CD4-positive, alpha-beta T cell treated with Interleukin-6 for 4 hours (primary cell): ENCODE results near the gene SEMA5B.

Experiments
- DNase-seq: peaks from one replicate; pipeline ENCODE4 v3.0.0-alpha.2; 2020; ENCODE audit warnings: mixed read lengths

The SEMA5B gene

DNA sequence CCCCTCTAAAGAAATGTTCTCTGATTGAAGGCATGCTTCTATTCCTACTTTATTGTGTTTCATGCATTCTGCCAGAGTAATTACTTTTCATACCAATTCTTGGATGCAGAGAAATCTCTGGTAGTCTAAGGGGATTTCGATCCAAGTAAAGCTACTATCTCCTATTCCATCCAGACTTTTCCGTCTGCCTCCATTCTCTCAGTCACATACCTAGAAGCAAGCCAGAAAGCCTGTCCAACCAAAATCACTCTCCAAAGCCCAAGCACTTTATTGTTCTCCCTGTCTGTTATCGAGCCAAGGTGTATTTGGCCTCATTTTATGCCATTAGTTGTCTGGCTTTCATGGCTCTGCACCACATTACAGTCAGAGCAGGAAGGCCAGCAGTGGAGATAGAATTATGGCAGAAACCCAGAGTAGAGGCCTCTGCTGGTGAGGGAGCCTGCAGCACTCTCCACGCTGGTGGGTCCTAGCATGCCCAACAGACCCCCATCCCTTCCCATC is 136.8 kb downstream of the SEMA5B start:
- no peak for DNase-seq

DNA sequence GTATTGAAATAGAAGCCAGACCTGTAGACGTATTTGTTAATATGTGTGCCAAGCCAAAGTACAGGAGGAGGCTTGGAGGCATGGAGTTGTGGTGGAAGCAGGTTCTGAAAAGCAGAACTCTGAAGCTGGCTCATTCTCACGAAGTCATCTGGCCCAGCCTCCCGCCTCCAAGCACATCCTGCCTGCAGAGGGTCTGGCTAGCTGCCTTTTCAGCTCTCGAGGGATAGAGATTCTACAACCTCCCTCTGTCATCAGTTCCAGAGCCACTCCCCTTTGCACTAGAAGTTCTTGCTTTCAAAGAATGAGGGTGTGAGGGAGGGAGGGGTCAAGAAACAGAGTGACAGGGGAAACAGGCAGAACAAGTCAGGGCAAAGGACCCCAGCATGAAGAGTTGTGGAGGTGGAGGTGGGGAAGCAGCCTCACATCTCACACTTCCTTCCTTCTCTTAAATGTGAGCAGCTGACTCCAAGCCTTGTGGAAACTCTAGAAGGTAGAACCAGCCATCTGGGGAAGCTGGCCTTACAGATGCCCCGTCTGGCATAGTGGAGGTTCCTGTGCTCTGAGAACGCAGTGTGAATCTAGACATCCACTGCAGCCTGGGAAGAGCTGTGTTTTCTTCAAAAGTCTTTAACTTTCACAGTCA is 137.4 kb downstream of the SEMA5B start:
- no peak for DNase-seq

DNA sequence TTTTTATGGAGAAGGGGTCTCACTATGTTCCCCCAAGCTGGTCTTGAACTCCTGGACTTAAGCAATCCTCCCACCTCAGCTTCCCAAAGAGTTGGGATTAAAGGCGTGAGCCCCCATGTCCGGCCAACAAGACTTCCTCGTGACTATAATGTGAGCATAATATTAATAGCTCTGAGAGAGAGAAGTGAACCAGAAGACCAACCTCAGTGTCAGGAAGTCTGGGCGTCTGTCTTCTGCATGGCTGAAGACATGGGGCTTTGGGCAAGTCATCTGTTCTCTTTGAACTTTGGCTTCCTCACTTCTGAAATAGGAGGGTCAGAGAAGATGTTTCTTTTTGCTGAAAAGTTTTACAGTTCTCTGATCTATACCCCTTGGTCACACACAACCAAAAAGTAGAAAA is 140.6 kb downstream of the SEMA5B start:
- DNase-seq = no peak

DNA sequence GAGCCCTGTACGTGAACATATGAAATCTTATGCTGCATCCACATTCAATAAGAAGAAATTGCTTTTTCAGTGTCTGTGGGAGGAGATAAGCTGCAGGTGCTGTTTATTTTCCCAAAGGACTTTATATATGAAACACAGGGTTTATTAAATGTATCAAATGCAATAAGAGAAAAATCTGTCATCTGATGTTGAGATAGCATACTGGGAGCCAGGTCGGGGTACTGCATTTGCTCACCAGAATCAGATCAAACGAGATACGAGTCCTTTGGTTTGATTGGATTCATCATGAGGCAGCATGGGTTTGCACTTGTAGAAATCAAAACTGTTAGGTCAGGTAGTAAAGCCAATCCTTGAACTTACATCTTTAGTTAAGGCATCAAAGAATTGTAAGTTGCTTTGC is 141.3 kb downstream of the SEMA5B start:
- no peak for DNase-seq

DNA sequence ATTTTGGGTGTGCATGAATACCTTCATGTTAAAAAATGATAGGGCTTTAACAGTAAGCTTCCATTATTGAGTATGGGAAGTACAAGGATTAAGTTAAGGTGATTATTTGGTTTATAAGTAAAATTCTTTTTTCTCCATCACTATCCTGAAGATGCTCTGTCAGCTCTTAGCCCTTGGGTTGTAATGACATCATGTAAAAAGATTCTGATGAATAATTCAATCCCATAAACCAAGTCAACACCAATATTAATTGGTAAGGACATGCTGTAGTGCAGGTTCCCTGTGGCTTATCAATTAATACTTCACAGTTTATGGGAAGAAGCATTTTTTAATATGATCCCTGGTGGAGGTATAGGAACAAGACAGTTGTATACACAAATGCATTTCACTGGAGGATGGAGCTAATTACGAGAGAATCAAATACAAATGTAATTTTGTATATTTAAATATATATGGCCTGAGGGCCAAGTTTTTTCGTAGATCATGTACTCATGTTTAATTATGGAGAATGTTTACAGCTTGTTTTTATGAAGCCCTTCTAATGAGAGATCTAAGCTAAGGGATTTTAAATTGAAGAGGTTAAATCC is 145.1 kb downstream of the SEMA5B start:
- DNase-seq = no peak

DNA sequence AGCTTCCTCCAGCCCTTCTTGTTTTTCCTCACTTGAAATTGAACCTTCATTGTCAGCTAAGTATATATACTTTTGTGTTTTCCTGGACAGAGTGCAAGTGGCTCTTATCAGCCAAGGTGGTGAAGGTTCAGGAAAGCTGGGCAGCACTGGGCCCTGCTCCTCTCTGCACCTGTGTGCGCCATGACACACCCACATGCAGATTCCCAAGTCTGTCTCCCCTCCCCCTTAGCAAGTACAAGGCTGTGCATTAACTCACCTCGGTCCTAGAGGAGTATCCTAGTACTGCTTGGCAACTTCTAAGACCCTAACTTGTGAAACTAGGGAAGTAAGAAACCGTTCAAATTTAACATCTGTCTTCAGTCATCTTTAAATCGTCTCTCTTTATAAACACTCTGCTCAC is 146.9 kb downstream of the SEMA5B start:
- no peak for DNase-seq

DNA sequence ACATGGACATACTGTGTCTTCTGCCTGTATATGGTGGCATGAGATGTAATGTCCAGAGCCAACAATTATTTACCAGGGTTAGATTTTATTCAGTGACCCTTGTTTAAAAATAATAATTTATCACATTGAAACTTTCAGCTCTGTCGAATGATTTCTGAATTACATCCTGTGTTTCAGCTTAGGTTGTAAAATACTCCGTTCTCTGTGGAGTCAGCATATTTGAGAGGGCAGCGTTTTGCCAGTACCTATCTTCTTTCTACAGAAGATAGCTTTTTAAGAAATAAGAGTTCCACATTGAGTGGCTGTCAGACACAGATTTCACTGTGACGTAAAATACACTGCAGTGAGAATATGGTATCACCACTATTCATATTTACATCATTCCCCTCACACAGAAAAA is 147.4 kb downstream of the SEMA5B start:
- DNase-seq = no peak

DNA sequence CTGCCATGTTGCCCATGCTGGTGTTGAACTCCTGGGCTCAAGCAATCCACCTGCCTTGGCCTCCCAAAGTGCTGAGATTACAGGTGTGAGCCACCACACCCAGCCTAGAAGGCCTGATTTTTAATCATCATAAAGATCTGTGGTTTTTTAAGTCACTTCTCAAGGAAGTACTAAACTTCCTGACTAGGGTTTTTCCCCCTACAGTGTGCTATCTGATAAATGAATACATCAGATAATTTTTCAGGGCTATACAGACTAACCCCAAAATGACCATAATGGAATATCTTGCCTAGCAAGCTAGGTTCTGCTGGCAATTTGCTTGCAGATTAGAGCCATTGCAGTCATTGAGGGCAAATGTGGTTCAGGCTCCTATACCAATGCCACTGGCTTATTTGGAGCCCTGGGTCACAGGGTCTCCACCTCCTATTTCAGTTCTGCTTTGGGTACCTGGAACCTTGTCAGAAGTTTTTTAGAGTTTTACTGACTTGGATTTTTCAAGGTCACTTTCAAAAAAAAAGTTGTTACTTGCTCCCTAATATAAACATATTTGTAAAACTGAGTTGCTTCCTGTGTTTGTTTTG is 151.9 kb downstream of the SEMA5B start:
- no peak for DNase-seq

DNA sequence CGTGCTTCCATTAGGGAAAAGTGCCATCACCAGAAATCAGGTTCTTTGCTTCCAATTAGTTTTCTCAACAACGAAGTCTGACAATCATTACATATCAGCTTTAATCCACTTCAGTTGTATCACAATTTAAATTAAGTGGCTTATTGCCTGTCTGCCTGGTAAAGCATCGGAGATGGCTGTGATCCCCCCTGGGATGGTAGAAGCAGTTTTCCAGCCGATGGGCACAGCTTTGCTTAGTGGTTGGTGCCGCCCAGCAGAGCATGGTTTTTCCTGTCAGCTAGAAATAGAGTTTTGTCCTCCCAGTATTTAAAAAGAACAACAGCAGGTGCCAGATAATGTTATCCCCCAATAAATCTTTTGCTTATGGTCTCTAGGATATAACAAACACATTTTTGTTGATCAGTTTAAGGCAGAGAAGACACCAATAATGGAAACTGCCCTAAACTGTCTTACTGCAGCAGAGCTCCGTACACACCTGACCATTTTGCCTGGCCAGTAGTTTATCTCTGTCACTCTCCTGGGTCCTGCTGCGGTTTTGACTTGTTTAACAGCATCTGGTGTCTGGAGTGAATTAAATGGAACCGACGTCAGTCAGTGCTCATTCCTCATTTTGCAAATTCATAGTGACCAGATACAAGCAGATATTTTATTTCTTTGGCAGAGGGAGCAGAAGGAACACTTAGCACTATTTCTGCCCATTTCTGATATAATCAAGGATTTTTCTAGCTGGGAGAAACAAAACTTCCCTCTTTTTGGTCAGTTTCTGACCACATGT is 153.6 kb downstream of the SEMA5B start:
- DNase-seq = no peak

DNA sequence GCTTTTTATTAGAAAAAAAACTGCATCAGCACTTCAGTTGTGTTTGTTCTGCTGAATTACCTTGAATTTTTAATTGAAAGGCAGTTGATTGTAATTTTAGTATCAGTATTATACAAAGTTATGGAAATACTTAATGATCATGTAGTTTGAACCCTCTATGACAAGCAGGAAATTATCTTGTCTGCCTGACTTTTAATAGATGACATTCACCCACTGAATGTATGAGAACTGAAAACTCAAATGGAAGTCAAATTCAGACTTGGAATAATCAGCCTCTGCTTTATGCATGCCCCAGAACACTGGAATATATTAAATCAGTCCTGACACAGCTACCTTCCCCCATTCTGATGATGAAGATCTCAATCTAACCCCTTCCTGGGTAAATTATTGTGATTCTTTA is 159.2 kb downstream of the SEMA5B start:
- DNase-seq = no peak

DNA sequence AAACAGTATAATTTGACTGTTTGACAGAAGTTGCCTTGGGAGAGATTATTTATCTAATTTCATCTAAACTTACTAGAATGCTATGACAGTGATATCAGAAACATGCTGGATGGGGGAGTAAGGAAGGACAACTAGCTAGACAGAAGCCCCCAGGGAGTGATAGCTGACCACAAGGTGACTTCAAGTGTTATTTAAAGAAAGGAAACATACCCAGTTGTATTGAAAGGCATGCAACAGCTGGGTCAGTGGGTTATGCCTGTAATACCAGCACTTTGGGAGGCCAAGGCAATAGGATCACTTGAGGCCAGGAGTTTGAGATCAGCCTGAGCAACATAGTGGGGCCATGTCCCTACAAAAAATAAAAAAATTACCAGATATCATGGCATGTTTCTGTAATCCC is 163.1 kb downstream of the SEMA5B start:
- DNase-seq = no peak

DNA sequence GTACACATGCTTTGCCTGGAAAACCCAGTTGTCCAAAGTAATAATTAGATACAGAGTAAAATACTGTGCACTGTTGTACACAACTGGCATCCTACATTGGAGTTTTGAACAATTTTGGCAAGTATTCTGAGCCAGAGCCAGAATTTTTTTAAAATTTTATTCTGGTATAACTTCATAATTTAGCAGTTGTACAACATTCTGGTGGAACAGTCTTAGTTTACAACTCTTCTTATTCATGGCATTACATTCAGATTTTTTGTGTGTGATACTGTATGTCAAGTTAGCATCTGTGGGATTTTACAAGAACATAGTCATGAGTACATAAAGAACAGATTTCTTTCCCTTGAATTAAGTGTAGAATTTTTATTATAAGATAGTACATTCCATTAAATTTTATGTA is 165.2 kb downstream of the SEMA5B start:
- DNase-seq = no peak
